Measurements from ENCODE around the gene DENND5A.

Gene DENND5A

DNA sequence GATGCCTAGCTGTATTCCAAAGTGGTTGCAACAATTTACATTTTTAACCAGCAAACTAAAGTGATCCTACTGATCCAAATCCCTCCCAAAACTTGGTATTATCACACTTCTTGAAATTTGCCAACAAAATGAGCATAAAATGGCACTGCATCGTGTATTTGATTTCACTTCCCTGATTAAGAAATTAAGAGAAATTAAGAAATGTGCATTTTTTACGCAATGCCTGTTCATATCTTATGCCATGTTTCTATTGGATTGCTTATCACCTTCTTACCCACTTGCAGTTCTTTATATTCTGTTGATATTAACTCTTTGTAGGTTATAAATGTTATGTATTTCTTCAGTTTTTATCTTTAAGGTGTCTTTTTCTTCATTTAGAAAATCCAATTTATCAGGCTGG is 80.6 kb downstream of the DENND5A start:
- H3K36me3 ChIP-seq (ENCODE audit: insufficient read depth, low read length): peaks cover 28% of the 10 kb centered on the region
- peaks cover 6% of the 10 kb centered on the region for H3K4me1 ChIP-seq (ENCODE audit: insufficient read depth, low read length)
- no peaks in the 10 kb centered on the region for H3K27me3 ChIP-seq (ENCODE audit: control insufficient read depth in 1 of 2, insufficient read depth in 2 of 2, low read length in 2 of 2)
- no peak overlapping the region for H3K27ac ChIP-seq (ENCODE audit: low read depth, low read length)
- no peaks in the 10 kb centered on the region for H3K9me3 ChIP-seq (ENCODE audit: low read length)
- no peak overlapping the region for H3K4me3 ChIP-seq (ENCODE audit: low read depth in 1 of 2, low read length in 2 of 2)
- no peak overlapping the region for H3K9ac ChIP-seq (ENCODE audit: low read length)

DNA sequence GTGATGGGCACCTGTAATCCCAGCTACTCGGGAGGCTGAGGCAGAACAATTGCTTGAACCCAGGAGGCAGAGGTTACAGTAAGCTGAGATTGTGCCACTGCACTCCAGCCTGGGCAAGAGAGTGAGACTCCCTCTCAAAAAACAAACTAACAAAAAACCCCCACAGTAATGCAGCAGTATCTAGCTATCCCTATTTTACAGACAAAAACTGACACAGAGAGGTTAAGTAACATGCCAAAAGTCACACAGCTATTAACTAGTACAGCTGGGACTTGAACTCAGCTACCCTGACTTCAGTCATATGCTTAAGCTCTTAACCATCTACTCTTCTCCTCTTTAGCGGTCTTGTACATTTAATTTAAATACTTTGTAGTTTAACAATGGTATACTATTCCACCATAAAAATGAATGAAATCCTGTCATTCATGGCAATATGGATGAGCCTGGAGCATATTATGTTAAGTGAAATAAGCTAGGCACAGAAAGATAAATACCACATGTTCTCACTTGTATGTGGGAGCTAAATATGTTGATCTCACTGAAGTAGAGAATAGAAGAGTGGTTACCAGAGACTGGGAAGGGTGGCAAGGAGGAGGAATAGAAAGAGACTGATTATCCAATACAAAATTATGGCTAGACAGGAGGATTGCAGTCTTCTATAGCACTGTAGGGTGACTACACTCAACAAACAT is 82.8 kb downstream of the DENND5A start:
- Histone ChIP-seq H3K27ac (ENCODE audit: low read depth, low read length) (no peak overlapping the region), H3K36me3 (ENCODE audit: insufficient read depth, low read length) (peaks cover 30% of the 10 kb centered on the region), H3K4me1 (ENCODE audit: insufficient read depth, low read length) (peaks cover 6% of the 10 kb centered on the region), H3K4me3 (ENCODE audit: low read depth in 1 of 2, low read length in 2 of 2) (no peak overlapping the region), H3K9me3 (ENCODE audit: low read length) (no peaks in the 10 kb centered on the region), H3K9ac (ENCODE audit: low read length) (no peak overlapping the region), H3K27me3 (ENCODE audit: control insufficient read depth in 1 of 2, insufficient read depth in 2 of 2, low read length in 2 of 2) (no peaks in the 10 kb centered on the region)

DNA sequence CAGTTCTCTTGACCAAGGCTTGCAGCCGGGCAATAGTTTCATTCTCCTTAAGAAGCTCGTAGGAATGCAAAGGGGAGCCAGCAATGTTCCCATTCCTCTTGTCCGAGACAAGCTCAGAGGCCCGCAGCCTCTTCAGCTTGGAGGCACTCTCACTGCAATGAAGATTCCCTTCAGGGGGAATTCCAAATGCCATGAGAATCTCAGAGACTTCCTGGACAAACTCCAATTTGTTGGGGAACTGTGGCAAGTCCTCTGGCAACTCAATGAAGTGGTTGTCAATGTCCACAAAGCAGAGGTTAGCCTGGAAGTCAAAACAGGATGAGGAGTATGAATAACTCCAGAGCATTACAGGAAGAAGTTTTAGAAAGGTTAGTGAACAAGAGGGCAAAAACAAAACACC is 84.4 kb downstream of the DENND5A start:
- H3K27ac ChIP-seq (ENCODE audit: low read depth, low read length): no peak overlapping the region
- H3K27me3 ChIP-seq (ENCODE audit: control insufficient read depth in 1 of 2, insufficient read depth in 2 of 2, low read length in 2 of 2): no peaks in the 10 kb centered on the region
- no peak overlapping the region for H3K4me3 ChIP-seq (ENCODE audit: low read depth in 1 of 2, low read length in 2 of 2)
- H3K9me3 ChIP-seq (ENCODE audit: low read length): no peaks in the 10 kb centered on the region
- H3K4me1 ChIP-seq (ENCODE audit: insufficient read depth, low read length): peaks cover 6% of the 10 kb centered on the region
- H3K9ac ChIP-seq (ENCODE audit: low read length): no peak overlapping the region
- H3K36me3 ChIP-seq (ENCODE audit: insufficient read depth, low read length): peaks cover 36% of the 10 kb centered on the region

DNA sequence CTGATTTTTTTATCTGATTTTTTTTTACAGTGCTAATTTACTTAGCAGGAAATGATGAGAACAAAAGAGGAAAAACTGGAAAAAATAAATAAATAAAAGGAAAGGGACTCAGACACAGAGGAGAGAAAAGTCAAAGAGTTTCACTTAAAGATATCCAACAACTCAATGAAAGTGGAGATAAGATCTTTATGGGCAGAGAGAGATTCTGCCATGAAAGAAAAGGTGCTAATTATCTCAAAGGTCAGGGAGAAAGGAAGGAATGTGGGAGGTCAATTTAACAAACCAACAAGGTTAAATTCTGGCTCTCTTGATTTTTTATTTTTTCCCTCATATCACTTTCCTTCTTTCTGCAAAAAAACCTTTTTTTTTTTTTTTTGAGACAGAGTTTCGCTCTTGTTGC is 86.0 kb downstream of the DENND5A start:
- Histone ChIP-seq H3K27ac (ENCODE audit: low read depth, low read length) (no peak overlapping the region), H3K9ac (ENCODE audit: low read length) (no peak overlapping the region), H3K4me1 (ENCODE audit: insufficient read depth, low read length) (peaks cover 6% of the 10 kb centered on the region), H3K27me3 (ENCODE audit: control insufficient read depth in 1 of 2, insufficient read depth in 2 of 2, low read length in 2 of 2) (no peaks in the 10 kb centered on the region), H3K9me3 (ENCODE audit: low read length) (no peaks in the 10 kb centered on the region), H3K36me3 (ENCODE audit: insufficient read depth, low read length) (peaks cover 29% of the 10 kb centered on the region), H3K4me3 (ENCODE audit: low read depth in 1 of 2, low read length in 2 of 2) (no peak overlapping the region)

DNA sequence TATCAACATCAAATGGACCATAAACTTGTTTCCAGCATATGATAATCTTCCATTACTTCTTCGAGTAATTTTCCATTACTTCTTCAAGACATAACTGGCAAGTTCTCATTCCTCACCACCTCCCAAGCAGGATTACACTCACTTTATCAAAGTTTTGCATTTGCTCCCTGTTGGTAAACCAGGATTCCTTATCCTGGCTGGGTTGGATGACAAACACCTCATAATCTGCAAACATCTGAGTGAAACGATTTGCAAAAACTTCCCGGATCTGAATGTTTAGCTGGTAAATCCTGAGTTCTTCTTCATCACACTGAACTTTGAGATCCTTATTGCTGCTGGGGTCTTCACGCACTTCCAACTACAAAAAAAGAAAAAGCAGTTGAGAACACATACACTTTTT is 86.4 kb downstream of the DENND5A start:
- H3K27ac ChIP-seq (ENCODE audit: low read depth, low read length): no peak overlapping the region
- H3K9ac ChIP-seq (ENCODE audit: low read length): no peak overlapping the region
- peaks cover 29% of the 10 kb centered on the region for H3K36me3 ChIP-seq (ENCODE audit: insufficient read depth, low read length)
- H3K9me3 ChIP-seq (ENCODE audit: low read length): no peaks in the 10 kb centered on the region
- no peaks in the 10 kb centered on the region for H3K27me3 ChIP-seq (ENCODE audit: control insufficient read depth in 1 of 2, insufficient read depth in 2 of 2, low read length in 2 of 2)
- H3K4me1 ChIP-seq (ENCODE audit: insufficient read depth, low read length): peaks cover 6% of the 10 kb centered on the region
- no peak overlapping the region for H3K4me3 ChIP-seq (ENCODE audit: low read depth in 1 of 2, low read length in 2 of 2)

DNA sequence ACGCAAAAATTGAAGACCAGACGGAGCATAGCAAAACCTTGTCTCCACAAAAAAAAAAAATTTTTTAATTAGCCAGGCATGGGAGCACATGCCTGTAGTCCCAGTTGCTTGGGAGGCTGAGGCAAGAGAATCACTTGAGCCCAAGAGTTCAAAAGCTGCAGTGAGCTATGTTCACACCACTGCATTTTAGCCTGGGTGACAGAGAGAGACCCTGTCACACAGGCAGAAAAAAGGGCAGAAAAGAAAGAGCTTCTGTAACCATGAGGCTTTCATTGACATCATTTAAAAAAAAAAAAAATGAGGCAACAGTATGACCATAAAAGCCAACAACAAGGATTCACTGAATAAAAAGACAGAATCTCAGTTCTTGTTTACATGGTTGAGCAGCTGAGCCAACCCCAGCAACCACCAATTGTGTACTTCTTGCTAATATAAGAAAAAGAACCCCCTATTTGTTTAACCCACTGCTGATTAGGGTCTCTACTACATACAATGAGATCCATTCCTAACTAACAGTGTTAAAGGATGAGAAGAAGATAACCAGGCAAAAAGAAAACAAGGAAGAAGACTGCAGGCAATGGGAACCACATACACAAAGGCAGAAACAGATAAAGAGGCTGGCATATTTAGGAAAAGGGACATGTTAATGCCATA is 87.6 kb downstream of the DENND5A start:
- no peaks in the 10 kb centered on the region for H3K27me3 ChIP-seq (ENCODE audit: control insufficient read depth in 1 of 2, insufficient read depth in 2 of 2, low read length in 2 of 2)
- H3K4me1 ChIP-seq (ENCODE audit: insufficient read depth, low read length): peaks cover 6% of the 10 kb centered on the region
- no peaks in the 10 kb centered on the region for H3K9me3 ChIP-seq (ENCODE audit: low read length)
- H3K36me3 ChIP-seq (ENCODE audit: insufficient read depth, low read length): peaks cover 25% of the 10 kb centered on the region
- H3K27ac ChIP-seq (ENCODE audit: low read depth, low read length): no peak overlapping the region
- no peak overlapping the region for H3K4me3 ChIP-seq (ENCODE audit: low read depth in 1 of 2, low read length in 2 of 2)
- no peak overlapping the region for H3K9ac ChIP-seq (ENCODE audit: low read length)

DNA sequence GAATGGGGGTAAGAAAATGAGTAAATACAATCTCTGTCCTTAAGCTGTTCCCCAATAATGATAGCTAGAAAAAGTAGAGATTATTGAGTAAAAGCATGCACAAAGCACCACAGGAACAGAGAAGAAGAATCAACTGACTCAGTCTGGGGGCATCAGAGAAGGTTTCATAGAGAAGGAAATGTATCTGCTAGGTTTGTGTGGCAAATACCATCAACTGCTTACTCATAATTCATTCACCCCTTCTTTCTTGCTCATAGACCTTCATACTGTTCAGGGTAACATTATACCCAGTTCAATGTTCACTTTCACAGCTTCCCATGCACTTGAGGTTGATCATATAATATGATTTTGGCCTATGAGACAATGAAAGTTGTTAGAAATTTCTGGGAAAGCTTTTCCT is 88.6 kb downstream of the DENND5A start:
- Histone ChIP-seq H3K4me3 (ENCODE audit: low read depth in 1 of 2, low read length in 2 of 2) (no peak overlapping the region), H3K9ac (ENCODE audit: low read length) (no peak overlapping the region), H3K27me3 (ENCODE audit: control insufficient read depth in 1 of 2, insufficient read depth in 2 of 2, low read length in 2 of 2) (no peaks in the 10 kb centered on the region), H3K9me3 (ENCODE audit: low read length) (no peaks in the 10 kb centered on the region), H3K36me3 (ENCODE audit: insufficient read depth, low read length) (peaks cover 22% of the 10 kb centered on the region), H3K27ac (ENCODE audit: low read depth, low read length) (no peak overlapping the region), H3K4me1 (ENCODE audit: insufficient read depth, low read length) (peaks cover 6% of the 10 kb centered on the region)

DNA sequence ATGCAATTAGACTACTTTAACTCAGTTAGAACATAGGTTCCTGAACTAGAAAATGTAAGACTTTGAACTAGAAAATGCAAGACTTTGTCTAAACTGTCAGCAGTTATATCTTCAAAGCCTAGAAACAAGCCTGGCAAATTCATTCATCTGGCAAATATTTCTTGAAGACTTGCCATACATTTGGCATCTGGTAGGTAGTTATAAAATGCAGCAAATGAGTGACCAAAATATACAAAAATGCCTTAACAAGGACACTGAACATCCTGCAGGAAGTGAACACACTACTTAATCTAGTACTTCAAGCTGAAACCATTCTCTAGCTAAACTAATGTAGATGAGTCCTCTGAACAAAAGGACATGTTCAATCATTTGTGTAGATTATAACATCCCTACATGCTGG is 89.0 kb downstream of the DENND5A start:
- no peak overlapping the region for H3K9ac ChIP-seq (ENCODE audit: low read length)

DNA sequence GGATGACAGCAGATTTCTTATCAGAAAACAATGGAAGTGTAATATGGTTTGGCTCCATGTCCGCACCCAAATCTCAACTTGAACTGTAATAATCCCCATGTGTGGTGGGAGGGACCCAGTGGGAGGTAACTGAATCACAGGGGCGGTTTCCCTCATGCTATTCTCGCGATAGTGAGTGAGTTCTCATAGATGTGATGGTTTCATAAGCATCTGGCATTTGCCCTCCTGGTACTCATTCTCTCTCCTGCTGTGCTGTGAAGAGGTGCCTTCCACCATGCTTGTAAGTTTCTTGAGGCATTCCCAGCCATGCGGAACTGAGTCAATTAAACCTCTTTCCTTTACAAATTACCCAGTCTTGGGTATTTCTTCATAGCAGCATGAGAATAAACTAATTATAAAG is 92.8 kb downstream of the DENND5A start:
- no peak overlapping the region for H3K4me3 ChIP-seq (ENCODE audit: low read depth in 1 of 2, low read length in 2 of 2)
- H3K36me3 ChIP-seq (ENCODE audit: insufficient read depth, low read length): peaks cover 23% of the 10 kb centered on the region
- no peaks in the 10 kb centered on the region for H3K27me3 ChIP-seq (ENCODE audit: control insufficient read depth in 1 of 2, insufficient read depth in 2 of 2, low read length in 2 of 2)
- no peak overlapping the region for H3K9ac ChIP-seq (ENCODE audit: low read length)
- H3K27ac ChIP-seq (ENCODE audit: low read depth, low read length): no peak overlapping the region
- no peaks in the 10 kb centered on the region for H3K4me1 ChIP-seq (ENCODE audit: insufficient read depth, low read length)
- no peaks in the 10 kb centered on the region for H3K9me3 ChIP-seq (ENCODE audit: low read length)

More for the DNA sequence above, 89.0 kb downstream of the DENND5A start:
- no peak overlapping the region for H3K4me3 ChIP-seq (ENCODE audit: low read depth in 1 of 2, low read length in 2 of 2)
- H3K9me3 ChIP-seq (ENCODE audit: low read length): no peaks in the 10 kb centered on the region
- H3K27me3 ChIP-seq (ENCODE audit: control insufficient read depth in 1 of 2, insufficient read depth in 2 of 2, low read length in 2 of 2): no peaks in the 10 kb centered on the region
- H3K36me3 ChIP-seq (ENCODE audit: insufficient read depth, low read length): peaks cover 22% of the 10 kb centered on the region
- H3K4me1 ChIP-seq (ENCODE audit: insufficient read depth, low read length): peaks cover 6% of the 10 kb centered on the region
- H3K27ac ChIP-seq (ENCODE audit: low read depth, low read length): no peak overlapping the region

DNA sequence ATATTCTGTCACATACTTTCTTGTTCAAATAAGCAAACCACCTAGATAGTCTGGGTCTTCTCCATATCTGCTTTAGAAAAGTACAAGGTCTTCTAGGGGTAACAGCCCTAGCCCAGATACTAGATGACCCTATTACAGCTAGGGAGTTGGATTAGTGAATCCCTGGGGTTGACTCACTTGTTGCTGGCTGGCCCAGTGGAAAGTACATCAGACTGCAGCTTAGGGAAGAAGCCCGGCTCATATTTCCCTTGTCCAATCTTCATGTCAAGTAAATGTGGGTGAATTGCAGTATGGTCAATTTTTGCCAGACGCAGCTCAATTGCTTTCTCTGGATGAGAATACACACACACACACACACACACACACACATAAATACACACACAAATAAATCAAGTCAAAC is 94.7 kb downstream of the DENND5A start:
- H3K27me3 ChIP-seq (ENCODE audit: control insufficient read depth in 1 of 2, insufficient read depth in 2 of 2, low read length in 2 of 2): no peaks in the 10 kb centered on the region

DNA sequence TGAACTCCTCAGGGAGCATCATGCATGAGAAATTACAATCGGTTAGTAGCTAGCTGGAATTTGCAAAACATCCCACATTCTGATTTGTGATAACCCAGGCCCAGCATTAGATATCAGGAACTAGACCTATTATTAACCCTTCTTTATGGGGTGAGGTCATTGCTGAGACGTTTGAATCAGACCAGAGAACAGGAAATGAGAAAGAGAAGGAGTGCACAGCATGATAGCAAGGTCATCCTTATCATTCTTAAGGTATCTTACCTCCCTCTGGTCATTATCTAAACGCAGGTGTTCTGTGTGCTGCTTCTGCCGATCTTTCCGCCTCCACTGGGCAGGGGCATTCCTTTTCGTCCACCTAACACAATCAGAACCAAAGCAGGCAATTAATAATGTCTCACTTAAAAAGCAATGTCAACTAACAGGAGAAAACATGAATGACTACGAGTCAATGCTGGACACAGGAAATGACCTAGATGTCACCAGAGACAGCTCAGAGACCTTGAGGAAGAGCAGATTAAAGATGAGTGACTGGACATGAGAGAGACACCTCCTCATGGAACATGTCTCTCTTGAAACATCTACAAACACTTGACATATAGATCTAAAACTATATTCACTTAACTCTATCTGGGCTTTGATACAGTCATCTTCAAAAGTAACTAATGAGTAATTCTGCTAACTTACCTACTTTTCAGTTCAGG is 95.4 kb downstream of the DENND5A start:
- H3K4me1 ChIP-seq (ENCODE audit: insufficient read depth, low read length): no peaks in the 10 kb centered on the region
- H3K4me3 ChIP-seq (ENCODE audit: low read depth in 1 of 2, low read length in 2 of 2): no peak overlapping the region
- H3K27ac ChIP-seq (ENCODE audit: low read depth, low read length): no peak overlapping the region
- no peak overlapping the region for H3K9ac ChIP-seq (ENCODE audit: low read length)
- peaks cover 23% of the 10 kb centered on the region for H3K36me3 ChIP-seq (ENCODE audit: insufficient read depth, low read length)
- no peaks in the 10 kb centered on the region for H3K9me3 ChIP-seq (ENCODE audit: low read length)
- H3K27me3 ChIP-seq (ENCODE audit: control insufficient read depth in 1 of 2, insufficient read depth in 2 of 2, low read length in 2 of 2): no peaks in the 10 kb centered on the region

More for the DNA sequence above, 94.7 kb downstream of the DENND5A start:
- no peak overlapping the region for H3K4me3 ChIP-seq (ENCODE audit: low read depth in 1 of 2, low read length in 2 of 2)
- no peak overlapping the region for H3K27ac ChIP-seq (ENCODE audit: low read depth, low read length)
- no peak overlapping the region for H3K9ac ChIP-seq (ENCODE audit: low read length)
- peaks cover 22% of the 10 kb centered on the region for H3K36me3 ChIP-seq (ENCODE audit: insufficient read depth, low read length)
- no peaks in the 10 kb centered on the region for H3K4me1 ChIP-seq (ENCODE audit: insufficient read depth, low read length)
- no peaks in the 10 kb centered on the region for H3K9me3 ChIP-seq (ENCODE audit: low read length)

Measured in muscle layer of colon (tissue), 2 donors.